Measurements from ENCODE around the gene RAD51B.

RAD51B gene

GRCh38 chr14:68493152-68493911, 673.8 kb downstream of the RAD51B start:
- DNase-seq (ENCODE audit: extremely low read depth, insufficient read length) = no peak
- Histone ChIP-seq H3K4me3 (replicated peaks; ENCODE audit: low read depth, low read length) (no peak overlapping the region), H3K36me3 (ENCODE audit: control insufficient read depth, insufficient read depth, low read length) (no peaks in the 10 kb centered on the region), H3K27me3 (replicated peaks; ENCODE audit: control insufficient read depth, insufficient read depth, low read length) (no peaks in the 10 kb centered on the region)
- no peak for TF ChIP-seq CTCF (IDR thresholded peaks at IDR 0.05; ENCODE audit: insufficient read depth, low read length, poor library complexity, severe bottlenecking)

- peak; percentile 67 for DNase-seq (ENCODE audit: extremely low read depth, insufficient read length)
- TF ChIP-seq CTCF (IDR thresholded peaks at IDR 0.05; ENCODE audit: insufficient read depth, low read length, poor library complexity, severe bottlenecking) = no peak
- no peaks in the 10 kb centered on the region for H3K36me3 ChIP-seq (ENCODE audit: control insufficient read depth, insufficient read depth, low read length)
These were observed 675.8 kb downstream of the RAD51B start for GRCh38 chr14:68495101-68496039.

GRCh38 chr14:68497011-68497410, 677.4 kb downstream of the RAD51B start:
- Histone ChIP-seq H3K4me3 (replicated peaks; ENCODE audit: low read depth, low read length) (no peak overlapping the region), H3K36me3 (ENCODE audit: control insufficient read depth, insufficient read depth, low read length) (no peaks in the 10 kb centered on the region), H3K27me3 (replicated peaks; ENCODE audit: control insufficient read depth, insufficient read depth, low read length) (no peaks in the 10 kb centered on the region)
- no peak for TF ChIP-seq CTCF (IDR thresholded peaks at IDR 0.05; ENCODE audit: insufficient read depth, low read length, poor library complexity, severe bottlenecking)
- no peak for DNase-seq (ENCODE audit: extremely low read depth, insufficient read length)

More at GRCh38 chr14:68495101-68496039, 675.8 kb downstream of the RAD51B start:
- Histone ChIP-seq H3K4me3 (replicated peaks; ENCODE audit: low read depth, low read length) (no peak overlapping the region), H3K27me3 (replicated peaks; ENCODE audit: control insufficient read depth, insufficient read depth, low read length) (no peaks in the 10 kb centered on the region)

GRCh38 chr14:68499451-68499850, 679.9 kb downstream of the RAD51B start:
- TF ChIP-seq CTCF (IDR thresholded peaks at IDR 0.05; ENCODE audit: insufficient read depth, low read length, poor library complexity, severe bottlenecking) = no peak
- H3K36me3 ChIP-seq (ENCODE audit: control insufficient read depth, insufficient read depth, low read length) = no peaks in the 10 kb centered on the region

GRCh38 chr14:68501171-68501570, 681.6 kb downstream of the RAD51B start:
- DNase-seq (ENCODE audit: extremely low read depth, insufficient read length) = no peak
- H3K36me3 ChIP-seq (ENCODE audit: control insufficient read depth, insufficient read depth, low read length) = no peaks in the 10 kb centered on the region
- no peak overlapping the region for H3K4me3 ChIP-seq (replicated peaks; ENCODE audit: low read depth, low read length)
- TF ChIP-seq CTCF (IDR thresholded peaks at IDR 0.05; ENCODE audit: insufficient read depth, low read length, poor library complexity, severe bottlenecking) = no peak
- H3K27me3 ChIP-seq (replicated peaks; ENCODE audit: control insufficient read depth, insufficient read depth, low read length) = no peaks in the 10 kb centered on the region

More at GRCh38 chr14:68499451-68499850, 679.9 kb downstream of the RAD51B start:
- Histone ChIP-seq H3K4me3 (replicated peaks; ENCODE audit: low read depth, low read length) (no peak overlapping the region), H3K27me3 (replicated peaks; ENCODE audit: control insufficient read depth, insufficient read depth, low read length) (no peaks in the 10 kb centered on the region)
- DNase-seq (ENCODE audit: extremely low read depth, insufficient read length) = no peak
